Measurements from ENCODE around the gene P2RX5. TPM values are rescaled to one million over a fixed set of nuclear protein-coding genes. Genes with fewer than 3 reads are reported as not detected.

P2RX5 gene
- total RNA-seq, 2 experiments from 2014 or later = 15.4 to 16.5 TPM

DNA sequence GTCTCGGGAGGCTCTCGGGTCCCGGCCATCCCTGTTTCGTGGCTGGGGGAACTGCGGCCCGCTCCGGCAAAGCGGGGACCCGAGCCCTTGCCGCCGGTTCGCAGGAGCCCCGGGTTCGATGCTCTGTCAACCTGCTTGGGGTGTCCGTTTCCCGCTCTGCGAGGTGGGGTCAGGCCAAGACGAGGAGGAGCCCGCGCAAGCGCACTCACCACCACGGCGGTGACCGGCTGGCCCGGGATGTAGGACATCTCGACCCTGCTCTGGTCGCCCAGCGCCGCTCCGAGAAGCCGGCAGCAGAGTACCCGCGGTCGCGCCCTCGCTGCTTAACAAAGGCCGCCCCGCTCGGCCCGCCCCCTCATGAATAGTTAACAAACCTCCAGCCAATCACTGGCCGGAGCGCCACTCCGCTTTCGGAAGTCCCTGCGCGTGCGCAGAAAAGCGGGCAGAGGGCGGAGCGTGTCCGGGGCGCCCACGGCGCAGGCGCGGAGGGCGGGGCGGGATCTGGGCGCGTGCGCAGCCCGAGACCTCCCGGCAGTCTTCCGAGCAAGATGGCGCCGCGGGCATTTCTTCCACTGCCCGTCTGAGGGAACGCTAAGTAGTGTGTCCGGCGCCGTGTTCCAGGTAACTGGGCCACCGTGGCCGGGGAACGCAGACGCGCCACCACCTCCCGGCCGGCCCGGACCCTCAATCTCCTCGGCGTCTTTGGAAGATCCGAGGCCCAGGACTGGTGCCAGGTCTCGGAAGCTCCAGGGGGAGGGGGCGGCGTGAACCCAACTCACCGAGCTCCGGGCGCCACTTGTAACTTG, 27.5 kb downstream of the P2RX5 start, which contains the start of the genes EMC6 and TAX1BP3:
Gene EMC6 (plus strand): TSS at position 534 of the 806 bp plus-strand sequence. CDS start 335 bp downstream, outside the sequence.
Gene TAX1BP3 (minus strand): TSS at position 300 of the 806 bp plus-strand sequence. CDS start 52 bp downstream, at position 248.
- CTCF ChIA-PET = interaction anchor here (0.6 to 1.5 kb wide), 4 partner anchors 34 to 88 kb away, joined by 3 to 4 read pairs (median 3); no protein-coding TSS in a partner anchor
- POLR2A ChIA-PET = interaction anchor here (1.0 to 1.3 kb wide), 2 partner anchors 24 to 42 kb away, joined by 3 to 4 read pairs; no protein-coding TSS in a partner anchor

DNA sequence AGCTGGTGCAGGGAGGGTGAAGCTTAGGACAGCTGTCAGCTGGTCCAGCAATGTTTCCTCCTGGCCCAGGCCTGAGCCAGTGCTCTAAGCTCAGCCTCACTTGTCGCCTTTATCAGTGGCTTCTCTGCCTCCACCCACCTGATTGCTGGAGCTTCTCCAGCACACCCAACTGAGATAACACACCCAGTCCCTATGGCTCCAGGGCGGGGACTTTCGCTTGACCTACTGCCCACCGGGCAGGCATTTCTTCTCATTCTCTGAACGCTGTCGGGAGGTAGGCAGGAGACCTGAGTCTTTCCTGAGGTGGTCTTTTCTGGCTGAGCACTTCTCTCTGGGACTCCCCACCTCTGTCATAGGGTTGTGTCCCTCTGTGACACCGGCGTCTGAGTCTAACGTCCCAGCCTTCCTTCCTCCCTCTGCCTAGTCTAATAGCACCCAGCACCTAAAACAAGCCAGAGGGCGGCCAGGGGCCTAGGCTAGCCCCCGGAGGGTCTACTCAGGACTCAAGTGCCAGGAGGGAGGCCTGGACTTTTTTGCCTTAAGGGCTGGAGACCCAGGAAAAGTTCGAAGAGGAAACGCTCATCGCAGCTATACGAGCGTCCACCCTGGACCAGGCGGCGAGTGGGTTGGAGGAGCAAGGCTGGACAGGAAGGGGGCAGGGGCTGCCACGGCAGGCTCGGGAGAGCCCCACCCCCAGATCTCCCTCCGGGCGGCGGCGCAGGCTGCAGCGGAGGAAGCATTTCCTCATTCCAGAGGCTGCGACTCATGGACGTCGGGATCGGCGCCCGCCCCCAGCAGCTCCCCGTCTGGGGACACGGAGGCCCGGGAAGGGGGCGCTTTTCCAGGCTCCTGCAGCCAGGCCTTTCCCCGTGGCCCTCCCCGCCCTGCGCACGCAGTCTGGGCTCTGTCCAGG, 28.3 kb downstream of the P2RX5 start:
- CTCF ChIA-PET = interaction anchor here (0.6 to 1.5 kb wide), 5 partner anchors 45 to 963 kb away, joined by 3 to 4 read pairs (median 3); no protein-coding TSS in a partner anchor
- POLR2A ChIA-PET = interaction anchor here (0.8 to 1.2 kb wide), 2 partner anchors 11 to 20 kb away, joined by 3 read pairs; no protein-coding TSS in a partner anchor

DNA sequence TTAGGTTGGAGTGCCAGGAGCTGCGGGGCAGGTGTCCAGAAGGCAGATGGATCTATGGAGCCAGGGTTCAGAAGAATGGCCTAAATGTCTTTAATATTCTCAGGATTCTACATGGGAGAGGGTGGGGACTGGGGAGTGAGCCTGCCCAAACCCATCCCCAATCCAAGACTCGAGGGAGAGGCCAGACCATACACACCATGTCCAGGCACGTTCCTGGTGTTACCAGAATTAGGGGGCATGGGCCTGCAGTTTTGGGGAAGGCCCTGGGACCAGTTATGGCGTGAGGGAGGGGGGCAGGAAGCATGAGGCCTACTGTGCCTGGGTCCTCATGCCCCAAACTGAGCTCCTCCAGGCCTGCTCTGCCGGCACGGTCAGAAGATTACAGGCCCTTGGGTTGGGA, 29.4 kb downstream of the P2RX5 start:
- CTCF ChIA-PET = interaction anchor here (0.7 to 0.8 kb wide), 2 partner anchors 177 to 962 kb away, joined by 3 read pairs; no protein-coding TSS in a partner anchor
- POLR2A ChIA-PET = interaction anchor here (1.2 kb wide), 1 partner anchor 19 kb away, joined by 3 read pairs; no protein-coding TSS in a partner anchor

GRCh38 chr17:3665834-3666233, 30.1 kb downstream of the P2RX5 start:
- ChIA-PET POLR2A (no interaction called here), CTCF (no interaction called here)

- CTCF ChIA-PET = interaction anchor here (0.9 kb wide), 1 partner anchor 20 kb away, joined by 3 read pairs; no protein-coding TSS in a partner anchor
- POLR2A ChIA-PET = interaction anchor here (1.2 kb wide), 1 partner anchor 22 kb away, joined by 3 read pairs; no protein-coding TSS in a partner anchor
Observed at GRCh38 chr17:3663102-3664011, 32.6 kb downstream of the P2RX5 start.

- ChIA-PET CTCF (interaction anchor here (0.9 kb wide), 1 partner anchor 12 kb away, joined by 3 read pairs; no protein-coding TSS in a partner anchor), POLR2A (no interaction called here)
Observed at GRCh38 chr17:3660311-3660891, 35.6 kb downstream of the P2RX5 start.

GRCh38 chr17:3659541-3660111, 36.3 kb downstream of the P2RX5 start:
- ChIA-PET CTCF (interaction anchor here (0.6 to 1.1 kb wide), 2 partner anchors 16 to 196 kb away, joined by 3 to 5 read pairs; no protein-coding TSS in a partner anchor), POLR2A (no interaction called here)

- CTCF ChIA-PET = interaction anchor here (0.6 to 1.1 kb wide), 2 partner anchors 15 to 196 kb away, joined by 3 to 5 read pairs; no protein-coding TSS in a partner anchor
- POLR2A ChIA-PET = no interaction called here
Observed at GRCh38 chr17:3658784-3659449, 37.0 kb downstream of the P2RX5 start.

DNA sequence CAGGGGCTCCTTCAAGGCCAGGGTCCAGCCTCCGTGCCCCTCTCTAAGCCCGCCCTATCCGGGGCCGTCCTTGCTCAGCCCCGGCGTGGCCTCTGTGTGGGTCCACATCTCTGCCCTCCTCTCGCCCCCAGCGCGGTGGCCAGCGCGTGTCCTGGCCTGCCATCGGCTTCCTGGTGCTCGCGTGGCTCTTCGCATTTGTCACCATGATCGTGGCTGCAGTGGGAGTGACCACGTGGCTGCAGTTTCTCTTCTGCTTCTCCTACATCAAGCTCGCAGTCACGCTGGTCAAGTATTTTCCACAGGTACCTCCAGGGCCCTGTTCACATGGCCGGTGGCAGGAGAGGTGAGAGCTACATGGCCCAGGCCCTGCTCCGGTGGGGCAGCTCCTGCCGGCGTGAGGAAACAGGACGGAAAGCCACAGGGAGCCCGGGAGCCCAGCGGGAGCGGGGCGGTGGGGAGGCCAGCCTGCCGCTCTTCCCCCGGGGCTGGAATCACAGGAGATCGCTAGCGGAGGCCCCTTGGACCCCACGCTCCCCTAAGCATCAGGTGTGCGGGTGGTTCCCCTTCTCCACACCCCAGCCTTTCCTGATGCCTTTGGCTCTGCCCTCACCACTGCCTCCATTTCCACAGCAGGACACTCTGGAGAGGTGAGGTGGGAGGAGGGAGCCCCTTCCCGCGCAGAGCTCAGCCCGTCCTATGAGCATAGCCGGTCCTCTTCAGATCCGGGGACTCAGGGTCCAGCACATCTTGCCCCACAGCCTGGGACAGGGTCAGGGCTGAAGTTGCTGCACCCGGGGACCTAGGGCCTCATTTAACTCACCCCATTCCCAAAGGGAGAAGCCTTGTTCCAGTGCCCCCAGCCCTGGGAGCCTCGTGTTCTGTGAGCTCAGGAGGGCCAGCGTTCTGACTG, 37.8 kb downstream of the P2RX5 start:
- POLR2A ChIA-PET = no interaction called here
- CTCF ChIA-PET = interaction anchor here (1.1 kb wide), 1 partner anchor 79 kb away, joined by 3 read pairs; no protein-coding TSS in a partner anchor

GRCh38 chr17:3657588-3657869, 38.4 kb downstream of the P2RX5 start:
- ChIA-PET CTCF (interaction anchor here (1.1 kb wide), 1 partner anchor 80 kb away, joined by 3 read pairs; no protein-coding TSS in a partner anchor), POLR2A (no interaction called here)

- CTCF ChIA-PET = no interaction called here
Observed at GRCh38 chr17:3656755-3657587, 39.0 kb downstream of the P2RX5 start.

GRCh38 chr17:3656353-3656752, 39.6 kb downstream of the P2RX5 start:
- ChIA-PET CTCF (no interaction called here), POLR2A (interaction anchor here (1.0 kb wide), 1 partner anchor 11 kb away, joined by 3 read pairs; no protein-coding TSS in a partner anchor)

More at GRCh38 chr17:3656755-3657587, 39.0 kb downstream of the P2RX5 start:
- POLR2A ChIA-PET = interaction anchor here (1.0 kb wide), 1 partner anchor 10 kb away, joined by 3 read pairs; no protein-coding TSS in a partner anchor

GRCh38 chr17:3655766-3656165, 40.2 kb downstream of the P2RX5 start:
- CTCF ChIA-PET = no interaction called here
- POLR2A ChIA-PET = no interaction called here

- ChIA-PET POLR2A (interaction anchor here (0.7 kb wide), 1 partner anchor 19 kb away, joined by 3 read pairs; no protein-coding TSS in a partner anchor), CTCF (interaction anchor here (0.7 kb wide), 1 partner anchor 13 kb away, joined by 3 read pairs; no protein-coding TSS in a partner anchor)
Observed at GRCh38 chr17:3647769-3648555, 48.0 kb downstream of the P2RX5 start.

Measured in activated CD8-positive, alpha-beta memory T cell treated with anti-CD3 and anti-CD28 coated beads for 36 hours (primary cell).